ENCODE measurements around the gene MAP4.

The MAP4 gene

DNA sequence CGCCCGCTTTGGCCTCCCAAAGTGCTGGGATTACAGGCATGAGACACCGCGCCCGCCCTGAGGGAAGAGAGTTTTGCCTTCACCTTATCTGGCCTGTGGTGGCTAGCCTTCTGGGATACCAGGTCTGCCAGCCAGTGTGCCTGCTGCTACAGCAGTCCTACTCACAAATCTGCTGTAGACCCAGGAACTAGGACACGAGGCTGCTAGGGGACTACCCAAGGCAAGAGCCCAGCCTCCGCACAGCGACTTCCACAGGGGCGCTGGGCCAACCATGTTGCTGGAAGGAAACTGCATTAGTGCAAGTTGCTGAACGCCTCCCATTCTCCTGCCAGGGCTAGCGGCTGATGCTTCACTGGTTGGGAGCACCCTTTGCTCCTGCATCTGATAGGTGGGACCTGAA lies 159.5 kb downstream of the MAP4 start:
- TF ChIP-seq, protein P1, sequence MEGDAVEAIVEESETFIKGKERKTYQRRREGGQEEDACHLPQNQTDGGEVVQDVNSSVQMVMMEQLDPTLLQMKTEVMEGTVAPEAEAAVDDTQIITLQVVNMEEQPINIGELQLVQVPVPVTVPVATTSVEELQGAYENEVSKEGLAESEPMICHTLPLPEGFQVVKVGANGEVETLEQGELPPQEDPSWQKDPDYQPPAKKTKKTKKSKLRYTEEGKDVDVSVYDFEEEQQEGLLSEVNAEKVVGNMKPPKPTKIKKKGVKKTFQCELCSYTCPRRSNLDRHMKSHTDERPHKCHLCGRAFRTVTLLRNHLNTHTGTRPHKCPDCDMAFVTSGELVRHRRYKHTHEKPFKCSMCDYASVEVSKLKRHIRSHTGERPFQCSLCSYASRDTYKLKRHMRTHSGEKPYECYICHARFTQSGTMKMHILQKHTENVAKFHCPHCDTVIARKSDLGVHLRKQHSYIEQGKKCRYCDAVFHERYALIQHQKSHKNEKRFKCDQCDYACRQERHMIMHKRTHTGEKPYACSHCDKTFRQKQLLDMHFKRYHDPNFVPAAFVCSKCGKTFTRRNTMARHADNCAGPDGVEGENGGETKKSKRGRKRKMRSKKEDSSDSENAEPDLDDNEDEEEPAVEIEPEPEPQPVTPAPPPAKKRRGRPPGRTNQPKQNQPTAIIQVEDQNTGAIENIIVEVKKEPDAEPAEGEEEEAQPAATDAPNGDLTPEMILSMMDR (IDR thresholded peaks at IDR 0.05; ENCODE audit: low read length, missing control alignments), result no peak
- no peak for DNase-seq (ENCODE audit: low read depth)
- no peak overlapping the region for H3K4me3 ChIP-seq (replicated peaks; ENCODE audit: low read depth, low read length)

DNA sequence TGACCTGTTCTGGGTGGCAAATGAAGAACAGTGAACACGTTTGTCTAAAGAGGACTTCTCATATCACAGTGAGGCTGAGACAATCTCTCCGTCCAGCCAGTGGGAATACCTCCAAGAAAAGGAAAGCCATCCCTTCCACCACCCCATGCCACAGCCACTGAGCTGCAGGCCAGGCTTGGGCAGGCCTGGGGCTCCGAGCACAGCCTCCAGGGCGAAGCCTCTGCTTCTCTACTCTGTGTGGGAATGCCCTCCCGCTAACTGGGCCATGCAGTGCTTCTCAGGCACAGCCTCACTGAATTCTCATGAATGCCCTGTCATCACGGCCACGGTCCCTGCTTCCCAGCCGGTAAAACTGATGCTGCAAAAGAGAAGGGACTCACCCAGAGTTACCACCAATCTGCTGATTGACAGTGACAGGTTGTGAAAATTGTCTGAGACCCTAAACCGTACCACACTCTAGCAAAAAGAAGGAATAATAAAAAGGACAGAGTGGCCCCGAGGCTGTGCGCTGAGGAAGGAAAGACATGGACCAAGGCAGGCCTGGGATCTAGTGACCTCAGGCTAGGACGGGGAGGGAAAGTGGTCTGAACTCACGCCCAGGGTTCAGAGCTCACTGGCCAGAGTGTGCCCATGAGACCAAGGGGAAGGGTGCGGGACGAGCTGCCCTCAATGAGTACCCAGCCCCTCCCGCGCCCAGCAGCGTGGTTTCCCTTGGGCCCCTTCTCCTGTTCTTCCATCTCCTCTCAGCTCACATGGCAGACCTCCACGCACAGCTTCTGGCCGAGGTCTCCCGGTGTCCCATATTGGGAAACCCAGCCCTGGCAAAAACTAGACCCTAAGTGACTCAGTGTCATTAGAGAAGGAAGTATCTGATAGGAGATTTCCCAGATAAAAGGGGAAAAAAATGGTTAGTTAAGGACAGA lies 160.5 kb downstream of the MAP4 start:
- DNase-seq (ENCODE audit: low read depth), result no peak
- H3K4me3 ChIP-seq (replicated peaks; ENCODE audit: low read depth, low read length), result no peak overlapping the region
- TF ChIP-seq, protein P1 (IDR thresholded peaks at IDR 0.05; ENCODE audit: low read length, missing control alignments), result no peak

DNA sequence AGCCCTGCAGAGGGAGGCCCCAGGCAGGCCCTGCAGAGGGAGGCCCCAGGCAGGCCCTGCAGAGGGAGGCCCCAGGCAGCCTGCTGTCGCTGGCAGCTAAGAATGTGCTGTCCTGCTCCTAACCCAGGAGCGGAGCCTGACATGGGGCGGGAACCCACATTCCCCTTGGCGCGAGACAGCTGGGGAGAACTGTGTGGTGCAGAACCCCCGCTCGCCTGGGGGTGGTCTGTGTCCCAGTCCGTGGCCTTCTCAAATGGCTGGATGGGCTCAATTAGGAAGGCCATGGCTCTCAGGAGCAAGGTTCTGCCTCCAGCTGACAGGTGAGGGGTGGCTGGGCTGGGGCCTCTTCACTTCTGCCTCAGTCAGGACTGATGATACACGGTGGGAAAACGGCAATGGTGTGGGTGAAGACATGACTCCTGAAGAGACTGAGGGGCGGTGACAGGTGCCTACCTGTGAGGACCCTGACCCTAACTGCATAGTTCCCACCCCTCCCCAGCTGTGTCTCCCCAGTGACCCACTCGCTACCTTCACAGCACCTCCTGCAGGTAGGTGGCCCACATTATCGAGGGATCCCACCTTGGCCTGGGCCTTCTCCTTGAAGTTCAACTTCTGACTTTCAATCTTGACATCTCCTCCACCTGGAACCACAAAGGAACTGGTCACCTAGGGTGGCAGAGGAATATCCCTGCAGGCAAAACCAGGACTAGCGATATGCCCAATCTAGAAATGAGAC lies 161.3 kb downstream of the MAP4 start:
- DNase-seq (ENCODE audit: low read depth), result no peak
- TF ChIP-seq, protein P1 (IDR thresholded peaks at IDR 0.05; ENCODE audit: low read length, missing control alignments), result no peak
- H3K4me3 ChIP-seq (replicated peaks; ENCODE audit: low read depth, low read length), result no peak overlapping the region

DNA sequence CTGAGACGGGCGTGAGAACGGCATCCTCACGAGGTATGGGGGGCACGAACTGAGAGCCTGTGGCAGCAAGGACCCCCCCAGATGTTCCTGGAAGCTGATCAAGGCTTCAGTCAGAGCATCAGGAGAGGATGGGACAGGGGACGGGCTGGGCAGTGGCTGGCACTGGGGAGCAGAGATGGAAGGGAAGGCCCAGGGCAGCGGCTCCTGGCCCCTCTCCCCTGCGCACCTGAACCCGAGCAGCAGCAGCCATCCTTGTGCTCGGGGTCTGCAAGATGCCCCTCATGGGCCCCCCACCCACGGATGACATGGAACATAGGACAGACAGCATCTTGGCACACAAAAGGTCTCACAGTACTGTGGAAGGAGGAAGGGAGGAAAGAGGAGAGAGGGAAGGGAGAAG lies 161.9 kb downstream of the MAP4 start:
- no peak overlapping the region for H3K4me3 ChIP-seq (replicated peaks; ENCODE audit: low read depth, low read length)
- no peak for DNase-seq (ENCODE audit: low read depth)
- TF ChIP-seq, protein P1 (IDR thresholded peaks at IDR 0.05; ENCODE audit: low read length, missing control alignments), result no peak

DNA sequence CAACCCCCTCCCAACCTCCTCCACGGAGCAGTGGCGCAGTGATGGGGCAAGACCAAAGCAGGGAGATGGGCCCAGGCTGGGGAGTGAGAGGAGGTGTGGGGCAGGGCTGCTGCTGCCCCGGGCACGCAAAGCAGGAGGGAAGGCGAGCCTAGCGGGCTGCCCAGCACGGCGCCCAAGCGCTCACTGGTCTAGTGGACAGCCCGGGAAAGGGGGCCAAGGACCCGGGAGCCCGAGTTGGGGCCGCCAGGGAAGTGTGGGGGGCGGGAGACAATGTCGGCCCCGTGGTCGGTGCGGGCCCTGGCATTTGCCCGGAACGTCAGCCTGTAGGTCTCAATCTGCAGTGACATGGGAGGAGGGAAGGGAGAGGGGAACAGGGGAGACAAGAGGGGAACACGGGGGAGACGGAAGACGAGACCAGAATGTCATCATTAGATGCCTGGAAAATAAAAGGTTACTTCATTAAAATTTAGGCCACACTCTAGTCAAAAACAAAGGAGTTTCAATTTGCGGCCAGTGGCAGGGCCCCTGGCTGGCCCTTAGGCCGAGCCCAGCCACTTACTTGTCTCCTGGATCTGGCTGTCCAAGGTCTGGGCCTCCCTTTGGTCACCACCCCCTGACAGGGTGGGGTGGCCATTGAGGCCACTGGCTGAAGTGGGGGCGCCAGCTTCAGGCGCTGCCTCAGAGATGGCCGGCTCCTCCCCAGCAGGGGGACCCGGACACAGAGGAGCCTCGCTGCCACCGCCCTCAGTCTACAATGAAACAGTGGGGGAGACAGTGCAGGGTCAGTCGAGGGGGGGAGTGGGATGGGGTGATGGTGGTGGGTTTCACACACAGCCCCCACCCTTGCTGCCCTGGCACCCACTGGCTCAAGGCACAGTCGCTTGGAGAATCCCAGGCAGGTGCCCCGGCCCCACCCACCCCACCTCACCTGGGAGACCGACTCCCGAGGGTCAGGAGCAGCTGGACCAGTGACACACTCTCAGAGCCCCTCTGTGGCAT lies 163.3 kb downstream of the MAP4 start:
- TF ChIP-seq, protein P1 (IDR thresholded peaks at IDR 0.05; ENCODE audit: low read length, missing control alignments), result no peak
- H3K4me3 ChIP-seq (replicated peaks; ENCODE audit: low read depth, low read length), result no peak overlapping the region
- no peak for DNase-seq (ENCODE audit: low read depth)

DNA sequence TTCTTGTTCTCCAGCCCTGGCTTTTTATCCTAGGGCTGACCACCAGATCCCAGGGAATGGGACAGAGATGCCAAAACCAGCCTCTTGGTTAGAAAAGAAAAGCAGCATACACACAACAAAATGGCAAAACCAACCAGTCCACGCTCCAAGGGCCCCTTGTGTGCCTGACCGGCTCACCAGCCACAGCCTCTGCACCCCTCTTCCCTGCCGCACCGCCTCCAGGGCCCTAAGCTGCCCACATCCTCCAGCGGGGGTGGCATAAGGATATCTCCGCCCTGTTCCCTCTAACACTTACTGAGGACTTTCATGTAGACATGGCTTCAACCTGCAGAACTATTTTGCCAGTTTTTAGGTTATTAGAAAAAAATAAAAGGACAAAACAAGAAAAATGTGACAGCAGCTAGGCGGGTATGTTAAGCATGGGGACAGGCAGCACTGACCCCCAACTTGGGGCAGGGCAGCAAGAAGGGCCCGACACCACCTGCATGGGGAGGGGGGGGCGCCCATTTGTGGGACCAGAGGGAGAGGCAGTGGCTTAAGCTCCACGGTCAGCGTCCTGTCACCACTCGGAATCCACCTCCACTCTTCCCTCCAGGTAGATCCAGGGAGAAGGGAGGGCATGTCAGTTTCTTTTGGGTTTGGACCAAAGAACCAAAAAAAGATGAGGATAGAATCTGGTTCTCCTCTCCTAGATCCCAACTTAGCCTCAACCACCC lies 164.2 kb downstream of the MAP4 start:
- no peak for DNase-seq (ENCODE audit: low read depth)
- H3K4me3 ChIP-seq (replicated peaks; ENCODE audit: low read depth, low read length), result no peak overlapping the region
- TF ChIP-seq, protein P1 (IDR thresholded peaks at IDR 0.05; ENCODE audit: low read length, missing control alignments), result no peak

Measured in fibroblast of pulmonary artery (primary cell).